ENCODE measurements around the gene ENAH.

DNA sequence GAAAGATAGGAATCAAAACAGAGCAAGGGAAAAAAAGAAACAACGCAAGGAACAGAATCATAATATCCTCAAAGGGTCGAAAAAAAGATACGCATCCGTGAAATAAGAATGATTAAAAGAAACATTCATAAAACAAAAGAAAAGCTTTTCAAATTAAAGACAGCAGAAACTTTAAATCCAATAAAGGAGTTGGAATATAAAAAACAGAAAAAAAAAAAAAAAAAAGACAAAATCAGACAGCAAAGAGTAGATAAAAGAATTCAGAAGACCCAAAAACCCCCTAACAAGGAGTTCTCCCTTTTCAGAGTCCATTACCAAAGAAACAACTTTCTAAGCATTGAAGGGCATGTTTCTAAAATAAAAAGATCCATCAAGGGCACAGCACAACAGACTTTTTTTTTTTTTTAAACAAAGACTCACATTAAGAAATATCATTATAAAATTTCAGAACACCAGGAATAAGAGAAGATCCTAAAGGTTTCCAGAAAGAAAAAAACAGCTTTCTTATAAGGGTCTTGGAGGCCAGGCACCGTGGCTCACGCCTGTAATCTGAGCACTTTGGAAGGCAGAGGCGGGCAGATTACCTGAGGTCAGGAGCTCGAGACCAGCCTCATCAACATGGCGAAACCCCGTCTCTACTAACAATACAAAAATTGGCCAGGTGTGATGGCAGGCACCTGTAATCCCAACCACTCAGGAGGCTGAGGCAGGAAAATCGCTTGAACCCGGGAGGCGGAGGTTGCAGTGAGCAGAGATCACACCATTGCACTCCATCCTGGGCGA, 44.7 kb downstream of the ENAH start:
- TF ChIP-seq, protein P1, sequence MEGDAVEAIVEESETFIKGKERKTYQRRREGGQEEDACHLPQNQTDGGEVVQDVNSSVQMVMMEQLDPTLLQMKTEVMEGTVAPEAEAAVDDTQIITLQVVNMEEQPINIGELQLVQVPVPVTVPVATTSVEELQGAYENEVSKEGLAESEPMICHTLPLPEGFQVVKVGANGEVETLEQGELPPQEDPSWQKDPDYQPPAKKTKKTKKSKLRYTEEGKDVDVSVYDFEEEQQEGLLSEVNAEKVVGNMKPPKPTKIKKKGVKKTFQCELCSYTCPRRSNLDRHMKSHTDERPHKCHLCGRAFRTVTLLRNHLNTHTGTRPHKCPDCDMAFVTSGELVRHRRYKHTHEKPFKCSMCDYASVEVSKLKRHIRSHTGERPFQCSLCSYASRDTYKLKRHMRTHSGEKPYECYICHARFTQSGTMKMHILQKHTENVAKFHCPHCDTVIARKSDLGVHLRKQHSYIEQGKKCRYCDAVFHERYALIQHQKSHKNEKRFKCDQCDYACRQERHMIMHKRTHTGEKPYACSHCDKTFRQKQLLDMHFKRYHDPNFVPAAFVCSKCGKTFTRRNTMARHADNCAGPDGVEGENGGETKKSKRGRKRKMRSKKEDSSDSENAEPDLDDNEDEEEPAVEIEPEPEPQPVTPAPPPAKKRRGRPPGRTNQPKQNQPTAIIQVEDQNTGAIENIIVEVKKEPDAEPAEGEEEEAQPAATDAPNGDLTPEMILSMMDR (IDR thresholded peaks at IDR 0.05; ENCODE audit: insufficient read depth, low read length), result no peak
- TF ChIP-seq POLR2AphosphoS5 (IDR thresholded peaks at IDR 0.05; ENCODE audit: low read depth), result no peak

Measured in HL-60 (cell line).